ENCODE measurements around the gene HNRNPA0. TPM values are rescaled to one million over a fixed set of nuclear protein-coding genes. Genes with fewer than 3 reads are reported as not detected.
"Not testable (repeated sequence)": the region's sequence is repeated elsewhere in the genome, so short reads cannot be mapped to it uniquely, and the experiment has no call there.

Gene HNRNPA0
- total RNA-seq, 1 experiment from 2014 or later: 68.5 TPM

- Histone ChIP-seq H2AFZ (ENCODE audit: low read length) (no peak overlapping the region), H3K4me2 (ENCODE audit: insufficient read depth, insufficient read length, low read length) (no peak overlapping the region), H2BK5ac (ENCODE audit: insufficient read length, low read length) (no peak overlapping the region), H3T11ph (ENCODE audit: low read length) (no peak overlapping the region), H3K9ac (ENCODE audit: extremely low read depth, insufficient read length, low read length) (no peak overlapping the region), H3K79me2 (ENCODE audit: insufficient read depth, low read length) (no peaks in the 10 kb centered on the region), H3K18ac (ENCODE audit: insufficient read length, low read depth, low read length) (no peak overlapping the region), H2BK20ac (ENCODE audit: low read depth, low read length, poor library complexity, severe bottlenecking) (no peak overlapping the region), H2BK120ac (ENCODE audit: low read depth, low read length, poor library complexity, severe bottlenecking) (no peak overlapping the region), H3K23ac (ENCODE audit: insufficient read length, low read depth, low read length) (no peak overlapping the region), H2BK12ac (ENCODE audit: insufficient read length, low read depth, low read length) (no peak overlapping the region), H4K20me1 (ENCODE audit: control insufficient read depth, insufficient read depth, insufficient read length) (no peaks in the 10 kb centered on the region), H3K4ac (ENCODE audit: low read depth, low read length) (no peak overlapping the region), H4K5ac (ENCODE audit: insufficient read length, low read depth, low read length) (no peak overlapping the region), H3K9me3 (ENCODE audit: control insufficient read depth, low read depth, low read length) (no peaks in the 10 kb centered on the region), H3K27ac (ENCODE audit: insufficient read length, low read depth, low read length) (no peak overlapping the region), H2BK15ac (ENCODE audit: low read depth, low read length) (no peak overlapping the region), H2AK5ac (ENCODE audit: insufficient read length, low read length) (no peak overlapping the region), H3K56ac (ENCODE audit: insufficient read length, low read depth, low read length) (no peak overlapping the region), H3K27me3 (ENCODE audit: insufficient read depth, low read length) (no peaks in the 10 kb centered on the region), H3K14ac (ENCODE audit: insufficient read depth, low read length) (no peak overlapping the region), H3K79me1 (ENCODE audit: insufficient read depth, low read depth, low read length, poor library complexity, severe bottlenecking) (no peaks in the 10 kb centered on the region), H4K91ac (ENCODE audit: insufficient read length, low read depth, low read length) (no peak overlapping the region), H3K23me2 (ENCODE audit: insufficient read length, low read depth, low read length, poor library complexity, severe bottlenecking) (no peaks in the 10 kb centered on the region), H4K8ac (replicated peaks; ENCODE audit: insufficient read length, low read depth, low read length) (no peak overlapping the region), H3K4me1 (ENCODE audit: insufficient read depth, low read length) (no peaks in the 10 kb centered on the region)
- Mint-ChIP-seq H3K36me3 (ENCODE audit: insufficient read depth in 1 of 3, low read depth in 3 of 3) (no peaks in the 10 kb centered on the region), H3K27me3 (ENCODE audit: low read depth) (peaks cover 2% of the 10 kb centered on the region), H3K4me1 (peaks cover 0 to under 1% of the 10 kb centered on the region in 2 experiments; a peak in 1 of 4 replicates), H3K27ac (no peak overlapping the region), H3K9me3 (no peaks in the 10 kb centered on the region), H3K4me3 (no peak overlapping the region)
- no peak for DNase-seq
- no CpG with 5 or more reads among the region's 2 CpGs for WGBS (ENCODE audit: extremely low coverage, insufficient read length, low lambda C conversion rate)
- TF ChIP-seq CTCF (conservative IDR thresholded peaks at IDR 0.05): peak; percentile 86
Observed at GRCh38 chr5:137778772-137779564, 24.8 kb upstream of the HNRNPA0 start.

- not testable (repeated sequence) for H3K9ac ChIP-seq (ENCODE audit: extremely low read depth, insufficient read length, low read length); H3K9me3 ChIP-seq (ENCODE audit: control insufficient read depth, low read depth, low read length); H3K79me1 ChIP-seq (ENCODE audit: insufficient read depth, low read depth, low read length, poor library complexity, severe bottlenecking); H3K27ac ChIP-seq (ENCODE audit: insufficient read length, low read depth, low read length); H3K27me3 ChIP-seq (ENCODE audit: insufficient read depth, low read length); H2BK5ac ChIP-seq (ENCODE audit: insufficient read length, low read length); H2BK15ac ChIP-seq (ENCODE audit: low read depth, low read length); H3K4me3 Mint-ChIP-seq; H3K79me2 ChIP-seq (ENCODE audit: insufficient read depth, low read length); H3K4me2 ChIP-seq (ENCODE audit: insufficient read depth, insufficient read length, low read length); H3K18ac ChIP-seq (ENCODE audit: insufficient read length, low read depth, low read length); H4K8ac ChIP-seq (replicated peaks; ENCODE audit: insufficient read length, low read depth, low read length); H2BK120ac ChIP-seq (ENCODE audit: low read depth, low read length, poor library complexity, severe bottlenecking); H3K23me2 ChIP-seq (ENCODE audit: insufficient read length, low read depth, low read length, poor library complexity, severe bottlenecking); H3K4ac ChIP-seq (ENCODE audit: low read depth, low read length); H4K91ac ChIP-seq (ENCODE audit: insufficient read length, low read depth, low read length); H3K56ac ChIP-seq (ENCODE audit: insufficient read length, low read depth, low read length); H3K4me1 ChIP-seq (ENCODE audit: insufficient read depth, low read length); H3T11ph ChIP-seq (ENCODE audit: low read length); H2BK12ac ChIP-seq (ENCODE audit: insufficient read length, low read depth, low read length); H4K20me1 ChIP-seq (ENCODE audit: control insufficient read depth, insufficient read depth, insufficient read length); H2BK20ac ChIP-seq (ENCODE audit: low read depth, low read length, poor library complexity, severe bottlenecking); H3K14ac ChIP-seq (ENCODE audit: insufficient read depth, low read length); H2AK5ac ChIP-seq (ENCODE audit: insufficient read length, low read length); H2AFZ ChIP-seq (ENCODE audit: low read length); H3K27me3 Mint-ChIP-seq (ENCODE audit: low read depth); DNase-seq; H4K5ac ChIP-seq (ENCODE audit: insufficient read length, low read depth, low read length); H3K27ac Mint-ChIP-seq; H3K4me1 Mint-ChIP-seq; H3K23ac ChIP-seq (ENCODE audit: insufficient read length, low read depth, low read length)
- peaks cover 12 to 27% (median 16%) of the 10 kb centered on the region in 3 experiments for H3K36me3 Mint-ChIP-seq (ENCODE audit: insufficient read depth in 1 of 3, low read depth in 3 of 3)
- peaks cover 39 to 42% of the 10 kb centered on the region in 2 experiments for H3K9me3 Mint-ChIP-seq
- no CpG with 5 or more reads among the region's 5 CpGs for WGBS (ENCODE audit: extremely low coverage, insufficient read length, low lambda C conversion rate)
Observed at GRCh38 chr5:137767937-137768336, 13.8 kb upstream of the HNRNPA0 start.
